Cardiac fibroblast (primary cell): Measurements from ENCODE around the gene MLYCD.

ENCODE experiments used
- DNase-seq, 2 donors: peaks; one replicate each; pipeline versions ENCODE4 v3.0.0 to v3.0.0-alpha.2; 2010; ENCODE audit warnings: low read depth in 2 of 2
- H3K4me3 ChIP-seq, 2 donors: replicated peaks in 1 of 2; 1 replicate in 1 of 2; 2 replicates in 1 of 2; pipeline ENCODE4 v1.5.1; 2011; ENCODE audit warnings: low read depth in 2 of 2, low read length in 2 of 2, mild to moderate bottlenecking in 2 of 2, moderate library complexity in 1 of 2
- CTCF ChIP-seq: IDR thresholded peaks from one replicate; pipeline ENCODE4 v1.5.1; 2011; ENCODE audit warnings: low read depth, mild to moderate bottlenecking, low read length, inconsistent platforms

MLYCD gene

GRCh38 chr16:83882163-83882885 lies 16.6 kb upstream of the MLYCD start:
- TF ChIP-seq CTCF = no peak
- no peak for DNase-seq
- H3K4me3 ChIP-seq = no peak overlapping the region

GRCh38 chr16:83886199-83886971 lies 12.5 kb upstream of the MLYCD start:
- H3K4me3 ChIP-seq = no peak overlapping the region
- no peak for DNase-seq
- no peak for TF ChIP-seq CTCF

GRCh38 chr16:83887080-83887479 lies 11.8 kb upstream of the MLYCD start:
- peak in 1 of 2 donors; percentile 20 for DNase-seq
- no peak overlapping the region for H3K4me3 ChIP-seq
- TF ChIP-seq CTCF = peak; percentile 20

- DNase-seq = no peak
- no peak for TF ChIP-seq CTCF
- no peak overlapping the region for H3K4me3 ChIP-seq
Measured at GRCh38 chr16:83887564-83887963, 11.4 kb upstream of the MLYCD start.

GRCh38 chr16:83888672-83889044 lies 10.3 kb upstream of the MLYCD start:
- peak in 1 of 2 donors; percentile 36 for DNase-seq
- no peak overlapping the region for H3K4me3 ChIP-seq
- TF ChIP-seq CTCF = no peak

GRCh38 chr16:83890359-83890758 lies 8.6 kb upstream of the MLYCD start:
- no peak for TF ChIP-seq CTCF
- no peak for DNase-seq
- H3K4me3 ChIP-seq = no peak overlapping the region
